ENCODE results near the gene HAPLN3. TPM values are rescaled to one million over a fixed set of nuclear protein-coding genes. Genes with fewer than 3 reads are reported as not detected.

HAPLN3 gene
- total RNA-seq, 2 experiments from 2014 or later, result 66.9 to 67.5 TPM

- POLR2A ChIA-PET, result interaction anchor here (1.3 kb wide), 2 partner anchors 10 to 21 kb away, joined by 3 to 4 read pairs; no protein-coding TSS in a partner anchor
- Mint-ChIP-seq H3K27ac (no peak overlapping the region), H3K4me3 (no peak overlapping the region), H3K27me3 (no peaks in the 10 kb centered on the region), H3K9me3 (no peaks in the 10 kb centered on the region), H3K36me3 (ENCODE audit: low read depth) (peaks cover 23% of the 10 kb centered on the region), H3K4me1 (no peaks in the 10 kb centered on the region)
- CTCF ChIA-PET, result interaction anchor here (1.8 kb wide), 1 partner anchor 22 kb away, joined by 7 read pairs; no protein-coding TSS in a partner anchor
- DNase-seq, result no peak
Measured at GRCh38 chr15:88882785-88883184, 12.6 kb downstream of the HAPLN3 start.

DNA sequence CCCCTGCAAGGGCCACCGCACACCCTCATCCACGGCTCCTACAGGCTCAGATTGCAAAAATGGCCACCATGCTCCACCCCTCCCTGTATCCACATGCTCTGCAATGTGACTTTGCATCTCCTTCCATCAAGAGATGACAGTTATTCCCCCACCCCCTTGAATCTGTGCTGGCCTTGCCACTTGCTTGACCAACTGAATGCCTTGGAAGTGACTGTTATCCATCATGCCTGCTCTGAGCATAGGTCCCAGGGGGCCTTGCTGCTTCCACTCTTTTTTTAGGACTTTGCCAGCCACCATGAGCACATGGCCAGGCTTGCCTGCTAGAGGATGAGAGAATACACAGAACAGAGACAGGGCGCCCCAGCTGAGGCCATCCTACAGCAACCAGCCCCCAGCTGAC lies 13.6 kb downstream of the HAPLN3 start:
- H3K4me3 Mint-ChIP-seq, result no peak overlapping the region
- H3K9me3 Mint-ChIP-seq, result no peaks in the 10 kb centered on the region
- H3K4me1 Mint-ChIP-seq, result no peaks in the 10 kb centered on the region
- CTCF ChIA-PET, result interaction anchor here (1.6 kb wide), 1 partner anchor 23 kb away, joined by 3 read pairs; no protein-coding TSS in a partner anchor
- no peak for DNase-seq
- H3K27ac Mint-ChIP-seq, result no peak overlapping the region
- H3K27me3 Mint-ChIP-seq, result no peaks in the 10 kb centered on the region
- POLR2A ChIA-PET, result no interaction called here
- peaks cover 22% of the 10 kb centered on the region for H3K36me3 Mint-ChIP-seq (ENCODE audit: low read depth)

- Mint-ChIP-seq H3K9me3 (no peaks in the 10 kb centered on the region), H3K36me3 (ENCODE audit: low read depth) (peaks cover 18% of the 10 kb centered on the region), H3K27me3 (no peaks in the 10 kb centered on the region), H3K4me3 (no peak overlapping the region), H3K4me1 (no peaks in the 10 kb centered on the region), H3K27ac (no peak overlapping the region)
- ChIA-PET POLR2A (no interaction called here), CTCF (interaction anchor here (0.8 to 1.6 kb wide), 6 partner anchors 9 to 326 kb away, joined by 3 to 6 read pairs (median 4); partner anchors contain the start of gene HAPLN3)
- DNase-seq, result no peak
Measured at GRCh38 chr15:88880944-88881740, 14.2 kb downstream of the HAPLN3 start.

GRCh38 chr15:88878720-88879184 lies 16.6 kb downstream of the HAPLN3 start:
- POLR2A ChIA-PET, result no interaction called here
- DNase-seq, result peak; percentile 52
- CTCF ChIA-PET, result interaction anchor here (0.6 to 2.4 kb wide), 12 partner anchors 9 to 375 kb away, joined by 3 to 19 read pairs (median 3); no protein-coding TSS in a partner anchor

GRCh38 chr15:88877906-88878305 lies 17.4 kb downstream of the HAPLN3 start:
- Mint-ChIP-seq H3K9me3 (no peaks in the 10 kb centered on the region), H3K36me3 (ENCODE audit: low read depth) (peaks cover 9% of the 10 kb centered on the region), H3K27me3 (no peaks in the 10 kb centered on the region), H3K4me1 (no peaks in the 10 kb centered on the region), H3K4me3 (no peak overlapping the region), H3K27ac (no peak overlapping the region)
- no peak for DNase-seq
- ChIA-PET POLR2A (no interaction called here), CTCF (interaction anchor here (0.8 to 2.4 kb wide), 6 partner anchors 8 to 253 kb away, joined by 3 to 19 read pairs (median 6); no protein-coding TSS in a partner anchor)

More at GRCh38 chr15:88878720-88879184, 16.6 kb downstream of the HAPLN3 start:
- H3K4me3 Mint-ChIP-seq, result no peak overlapping the region
- no peak overlapping the region for H3K27ac Mint-ChIP-seq
- no peaks in the 10 kb centered on the region for H3K4me1 Mint-ChIP-seq
- H3K27me3 Mint-ChIP-seq, result no peaks in the 10 kb centered on the region
- no peaks in the 10 kb centered on the region for H3K9me3 Mint-ChIP-seq
- peaks cover 13% of the 10 kb centered on the region for H3K36me3 Mint-ChIP-seq (ENCODE audit: low read depth)

GRCh38 chr15:88877415-88877814 lies 17.9 kb downstream of the HAPLN3 start:
- H3K27me3 Mint-ChIP-seq, result no peaks in the 10 kb centered on the region
- no peak overlapping the region for H3K4me3 Mint-ChIP-seq
- no peaks in the 10 kb centered on the region for H3K4me1 Mint-ChIP-seq
- POLR2A ChIA-PET, result no interaction called here
- H3K36me3 Mint-ChIP-seq (ENCODE audit: low read depth), result peaks cover 9% of the 10 kb centered on the region
- CTCF ChIA-PET, result interaction anchor here (0.8 to 2.4 kb wide), 3 partner anchors 15 to 27 kb away, joined by 3 to 19 read pairs (median 8); no protein-coding TSS in a partner anchor
- H3K27ac Mint-ChIP-seq, result no peak overlapping the region
- H3K9me3 Mint-ChIP-seq, result no peaks in the 10 kb centered on the region
- no peak for DNase-seq

- CTCF ChIA-PET, result no interaction called here
- H3K4me3 Mint-ChIP-seq, result no peak overlapping the region
- no peaks in the 10 kb centered on the region for H3K4me1 Mint-ChIP-seq
- no peak overlapping the region for H3K27ac Mint-ChIP-seq
- no peaks in the 10 kb centered on the region for H3K27me3 Mint-ChIP-seq
- no peaks in the 10 kb centered on the region for H3K9me3 Mint-ChIP-seq
- POLR2A ChIA-PET, result no interaction called here
- DNase-seq, result no peak
- H3K36me3 Mint-ChIP-seq (ENCODE audit: low read depth), result peaks cover 9% of the 10 kb centered on the region
Measured at GRCh38 chr15:88876573-88876972, 18.8 kb downstream of the HAPLN3 start.

DNA sequence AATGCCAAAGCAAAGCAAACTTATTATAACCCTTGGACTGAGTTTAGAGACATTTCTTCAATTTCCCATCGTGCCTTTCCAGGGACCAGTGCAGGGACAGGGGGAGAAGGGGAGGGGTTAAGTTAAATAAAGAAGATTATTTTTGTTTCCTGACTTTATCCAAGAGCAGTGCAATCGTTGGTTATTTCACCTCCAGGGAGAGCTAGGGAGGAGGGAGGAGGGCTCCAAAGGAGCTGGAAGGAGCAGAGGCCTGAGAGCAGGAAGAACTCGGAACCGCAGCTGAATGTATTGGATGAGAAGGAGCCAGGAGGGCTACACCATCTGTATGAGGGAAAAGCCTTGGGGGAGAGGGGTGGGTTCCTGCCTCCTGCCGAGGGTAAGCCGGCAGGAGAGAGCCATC lies 20.7 kb downstream of the HAPLN3 start:
- Mint-ChIP-seq H3K4me1 (no peaks in the 10 kb centered on the region), H3K9me3 (no peaks in the 10 kb centered on the region), H3K27ac (no peak overlapping the region), H3K36me3 (ENCODE audit: low read depth) (peaks cover 4% of the 10 kb centered on the region), H3K27me3 (no peaks in the 10 kb centered on the region), H3K4me3 (no peak overlapping the region)
- CTCF ChIA-PET, result no interaction called here
- no peak for DNase-seq
- POLR2A ChIA-PET, result no interaction called here

DNA sequence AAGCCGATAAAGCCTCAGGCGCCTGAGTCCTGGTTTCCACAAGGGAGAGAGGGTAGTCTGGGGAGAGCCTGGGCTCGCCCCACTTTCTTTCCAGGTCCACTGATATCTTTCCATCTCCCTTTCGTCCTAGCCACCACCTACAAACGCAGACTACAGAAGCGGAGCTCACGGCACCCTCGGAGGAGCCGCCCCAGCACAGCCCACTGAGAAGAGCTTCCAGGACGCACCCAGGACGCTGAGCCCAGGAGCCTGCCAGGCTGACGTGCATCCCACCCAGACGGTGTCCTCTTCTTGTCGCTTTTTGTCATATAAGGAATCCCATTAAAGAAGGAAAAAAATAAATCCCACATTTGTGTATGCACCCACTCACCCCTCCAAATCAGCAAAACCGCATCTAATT lies 21.1 kb downstream of the HAPLN3 start:
- no peak overlapping the region for H3K27ac Mint-ChIP-seq
- no peak for DNase-seq
- no peaks in the 10 kb centered on the region for H3K4me1 Mint-ChIP-seq
- H3K9me3 Mint-ChIP-seq, result no peaks in the 10 kb centered on the region
- H3K36me3 Mint-ChIP-seq (ENCODE audit: low read depth), result peaks cover 4% of the 10 kb centered on the region
- no peaks in the 10 kb centered on the region for H3K27me3 Mint-ChIP-seq
- ChIA-PET POLR2A (no interaction called here), CTCF (no interaction called here)
- H3K4me3 Mint-ChIP-seq, result no peak overlapping the region

GRCh38 chr15:88873786-88874185 lies 21.6 kb downstream of the HAPLN3 start:
- Mint-ChIP-seq H3K9me3 (no peaks in the 10 kb centered on the region), H3K4me1 (no peaks in the 10 kb centered on the region), H3K27ac (no peak overlapping the region), H3K27me3 (no peaks in the 10 kb centered on the region), H3K36me3 (ENCODE audit: low read depth) (peaks cover 4% of the 10 kb centered on the region), H3K4me3 (no peak overlapping the region)
- CTCF ChIA-PET, result no interaction called here
- DNase-seq, result no peak
- POLR2A ChIA-PET, result no interaction called here

DNA sequence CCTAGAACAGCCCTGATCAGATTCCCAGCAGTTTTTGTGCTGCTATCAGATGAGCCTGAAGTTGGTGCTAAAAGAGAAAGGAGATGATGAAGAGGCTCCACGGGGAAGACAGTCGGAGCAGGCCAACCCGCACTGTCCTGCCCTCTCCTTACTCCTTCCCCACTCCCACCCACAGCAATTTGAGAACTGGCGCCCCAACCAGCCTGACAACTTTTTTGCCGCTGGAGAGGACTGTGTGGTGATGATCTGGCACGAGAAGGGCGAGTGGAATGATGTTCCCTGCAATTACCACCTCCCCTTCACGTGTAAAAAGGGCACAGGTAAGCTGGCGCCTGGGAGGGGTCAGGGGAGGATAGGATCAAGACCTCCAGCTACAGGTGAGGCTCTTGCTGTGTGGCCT lies 22.6 kb downstream of the HAPLN3 start:
- Mint-ChIP-seq H3K4me3 (no peak overlapping the region), H3K4me1 (no peaks in the 10 kb centered on the region)

GRCh38 chr15:88872106-88872505 lies 23.2 kb downstream of the HAPLN3 start:
- DNase-seq, result no peak
- no peaks in the 10 kb centered on the region for H3K9me3 Mint-ChIP-seq
- H3K27me3 Mint-ChIP-seq, result no peaks in the 10 kb centered on the region
- H3K4me3 Mint-ChIP-seq, result no peak overlapping the region
- peaks cover 4% of the 10 kb centered on the region for H3K36me3 Mint-ChIP-seq (ENCODE audit: low read depth)
- no peaks in the 10 kb centered on the region for H3K4me1 Mint-ChIP-seq
- CTCF ChIA-PET, result interaction anchor here (0.6 to 1.5 kb wide), 2 partner anchors 9 to 180 kb away, joined by 3 to 4 read pairs; no protein-coding TSS in a partner anchor
- POLR2A ChIA-PET, result interaction anchor here (1.0 kb wide), 1 partner anchor 11 kb away, joined by 4 read pairs; no protein-coding TSS in a partner anchor
- H3K27ac Mint-ChIP-seq, result no peak overlapping the region

More for the DNA sequence above, 22.6 kb downstream of the HAPLN3 start:
- H3K27ac Mint-ChIP-seq, result no peak overlapping the region
- DNase-seq, result no peak
- ChIA-PET POLR2A (interaction anchor here (1.0 kb wide), 1 partner anchor 10 kb away, joined by 4 read pairs; no protein-coding TSS in a partner anchor), CTCF (interaction anchor here (0.6 to 1.5 kb wide), 2 partner anchors 8 to 180 kb away, joined by 3 to 4 read pairs; no protein-coding TSS in a partner anchor)
- no peaks in the 10 kb centered on the region for H3K9me3 Mint-ChIP-seq
- H3K27me3 Mint-ChIP-seq, result no peaks in the 10 kb centered on the region
- peaks cover 4% of the 10 kb centered on the region for H3K36me3 Mint-ChIP-seq (ENCODE audit: low read depth)

DNA sequence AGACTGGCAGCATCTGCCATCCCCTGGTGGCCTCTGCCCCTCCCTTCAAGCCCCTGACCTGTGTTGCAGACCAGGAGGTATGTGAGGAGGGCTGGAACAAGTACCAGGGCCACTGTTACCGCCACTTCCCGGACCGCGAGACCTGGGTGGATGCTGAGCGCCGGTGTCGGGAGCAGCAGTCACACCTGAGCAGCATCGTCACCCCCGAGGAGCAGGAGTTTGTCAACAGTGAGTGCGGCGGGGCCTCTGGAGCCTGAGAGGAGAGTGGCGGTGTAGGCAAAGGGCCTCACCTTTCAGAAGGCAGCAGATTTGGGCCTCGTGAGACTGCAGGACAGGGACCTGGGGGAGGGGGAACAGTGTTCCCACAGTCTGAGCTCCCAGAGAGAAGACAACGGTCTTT lies 24.0 kb downstream of the HAPLN3 start:
- no peak for DNase-seq
- no peaks in the 10 kb centered on the region for H3K27me3 Mint-ChIP-seq
- H3K9me3 Mint-ChIP-seq, result no peaks in the 10 kb centered on the region
- CTCF ChIA-PET, result interaction anchor here (1.5 kb wide), 1 partner anchor 10 kb away, joined by 4 read pairs; no protein-coding TSS in a partner anchor
- H3K4me3 Mint-ChIP-seq, result no peak overlapping the region
- H3K4me1 Mint-ChIP-seq, result no peaks in the 10 kb centered on the region
- peaks cover 4% of the 10 kb centered on the region for H3K36me3 Mint-ChIP-seq (ENCODE audit: low read depth)
- no peak overlapping the region for H3K27ac Mint-ChIP-seq
- POLR2A ChIA-PET, result no interaction called here

Data from activated CD4-positive, alpha-beta memory T cell treated with anti-CD3 and anti-CD28 coated beads, Interleukin-2, amount 10 ng/mL, durations not matched to agents 7 days and 5 days (primary cell).